GM19455 (cell line): ENCODE results near the gene KSR1.

Source experiments
- ATAC-seq: cut with Tn5 transposase; IDR thresholded peaks from one replicate; pipeline ENCODE4 v1.9.1; 2021; ENCODE audit not compliant: unreplicated experiment

The KSR1 gene

DNA sequence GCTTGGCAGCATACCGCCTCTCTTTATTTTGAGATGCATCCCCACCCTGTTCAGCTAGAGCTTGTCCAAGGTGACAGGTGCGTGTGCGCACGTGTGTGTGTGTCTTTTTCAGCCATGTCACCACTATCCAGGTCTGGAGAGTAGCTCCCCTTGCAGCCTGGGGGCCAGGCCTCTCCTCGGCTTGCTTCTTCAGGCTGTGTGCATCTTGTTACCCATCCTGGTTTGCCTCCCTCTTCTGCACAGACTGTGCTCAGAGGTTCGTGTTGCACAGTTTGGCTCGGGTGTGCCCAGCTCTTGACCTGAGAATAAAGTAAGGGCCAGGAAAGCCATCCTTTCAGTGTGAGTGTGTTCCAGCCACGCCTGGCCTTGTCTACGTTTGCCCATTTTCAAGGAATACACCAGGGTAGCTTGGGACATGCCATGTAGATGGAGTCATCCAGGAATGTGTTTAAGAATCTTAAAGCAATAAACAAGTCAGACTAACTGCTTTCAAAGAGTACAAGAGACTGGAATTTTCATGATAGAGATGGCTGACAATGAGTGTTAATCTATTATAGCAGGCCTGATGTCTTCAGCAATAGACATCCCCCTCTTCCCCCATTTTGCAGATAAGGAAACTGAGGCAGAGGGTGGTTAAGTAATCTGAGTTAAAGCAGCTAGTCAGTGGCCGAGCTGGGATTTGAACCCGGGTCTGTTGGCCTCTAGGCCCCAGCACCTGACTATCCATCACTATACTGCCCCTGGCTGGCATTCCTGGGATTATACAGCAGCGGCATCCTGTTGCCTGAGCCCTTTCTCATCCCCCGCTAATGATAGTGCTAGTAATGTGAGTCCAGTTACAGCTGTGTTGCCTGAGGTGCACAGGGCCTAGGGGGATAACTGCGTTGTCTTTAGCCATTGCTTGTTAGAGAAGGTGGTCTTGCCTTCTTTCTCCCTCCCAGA is 77.9 kb downstream of the KSR1 start:
- no peak for ATAC-seq

DNA sequence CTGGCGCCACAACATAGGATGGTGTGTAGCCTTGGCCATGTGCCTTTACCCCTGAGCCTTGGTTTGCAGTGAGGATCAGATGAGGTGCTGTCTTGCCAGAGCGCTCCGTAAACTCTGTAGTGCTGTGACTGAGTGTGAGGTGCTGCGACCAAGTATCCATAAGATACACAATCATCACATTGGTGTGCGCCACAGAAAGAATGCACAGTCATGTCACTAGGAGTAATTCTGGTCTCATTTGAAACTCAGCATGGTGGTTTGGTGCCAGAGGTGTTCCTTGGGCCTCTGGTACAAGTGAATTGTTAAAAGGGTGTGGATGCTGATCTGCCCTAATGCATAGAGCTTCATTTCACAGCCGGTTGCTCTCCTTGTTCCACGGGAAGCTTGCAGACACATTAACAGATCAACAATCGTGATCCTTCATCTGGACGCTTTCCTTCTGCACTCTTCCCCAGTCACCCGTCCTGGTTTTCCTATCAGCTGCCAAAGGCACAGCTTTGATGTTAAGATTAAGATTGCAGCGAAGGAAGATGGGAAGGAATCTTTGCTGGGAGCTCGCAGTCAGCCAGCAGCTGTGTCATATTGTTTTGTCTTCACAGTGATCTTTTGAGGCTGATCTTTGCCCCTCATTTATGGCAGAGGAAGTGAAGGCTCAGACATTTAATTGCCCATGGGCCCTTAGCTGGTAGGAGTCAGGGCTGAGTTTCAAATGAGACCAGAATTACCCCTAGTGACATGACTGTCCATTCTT is 79.1 kb downstream of the KSR1 start:
- ATAC-seq: no peak

DNA sequence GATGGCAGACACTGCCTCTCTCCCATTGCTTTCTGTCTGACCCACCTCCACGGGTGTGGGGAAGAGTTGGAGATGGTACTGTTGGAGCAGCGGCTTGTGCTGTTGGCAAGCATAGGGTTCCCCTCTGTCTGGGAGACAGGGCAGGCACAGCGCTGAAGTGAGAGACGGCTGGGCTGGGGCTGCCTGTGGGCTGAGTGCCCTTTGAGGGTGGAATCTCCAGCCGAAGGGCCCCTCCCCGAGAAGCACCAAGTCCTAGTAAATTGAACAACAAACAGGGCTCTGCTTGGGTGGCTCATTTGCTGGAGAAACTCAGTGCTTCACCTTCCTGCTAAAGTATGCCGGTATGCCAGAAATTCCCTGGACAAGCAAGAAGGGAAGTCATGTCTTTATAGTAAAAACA is 79.7 kb downstream of the KSR1 start:
- no peak for ATAC-seq

DNA sequence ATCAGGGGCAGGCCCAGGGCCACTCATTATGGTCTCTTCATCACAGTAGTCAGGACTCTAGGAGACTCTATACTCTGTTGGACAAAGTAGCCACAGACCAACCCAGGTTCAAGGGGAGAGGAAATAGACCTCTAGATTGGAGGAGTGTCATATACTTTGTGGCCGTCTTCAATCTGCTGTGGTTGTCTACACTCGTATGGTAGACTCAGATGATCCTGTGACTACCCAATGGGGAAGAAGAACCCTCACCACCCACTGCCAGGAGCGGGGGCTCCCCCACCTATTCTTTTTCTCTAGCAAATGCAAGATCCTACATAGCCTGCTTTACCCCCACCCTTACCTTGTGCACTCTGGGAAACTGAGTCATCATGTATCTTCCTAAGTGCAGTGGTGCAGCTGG is 80.5 kb downstream of the KSR1 start:
- no peak for ATAC-seq

DNA sequence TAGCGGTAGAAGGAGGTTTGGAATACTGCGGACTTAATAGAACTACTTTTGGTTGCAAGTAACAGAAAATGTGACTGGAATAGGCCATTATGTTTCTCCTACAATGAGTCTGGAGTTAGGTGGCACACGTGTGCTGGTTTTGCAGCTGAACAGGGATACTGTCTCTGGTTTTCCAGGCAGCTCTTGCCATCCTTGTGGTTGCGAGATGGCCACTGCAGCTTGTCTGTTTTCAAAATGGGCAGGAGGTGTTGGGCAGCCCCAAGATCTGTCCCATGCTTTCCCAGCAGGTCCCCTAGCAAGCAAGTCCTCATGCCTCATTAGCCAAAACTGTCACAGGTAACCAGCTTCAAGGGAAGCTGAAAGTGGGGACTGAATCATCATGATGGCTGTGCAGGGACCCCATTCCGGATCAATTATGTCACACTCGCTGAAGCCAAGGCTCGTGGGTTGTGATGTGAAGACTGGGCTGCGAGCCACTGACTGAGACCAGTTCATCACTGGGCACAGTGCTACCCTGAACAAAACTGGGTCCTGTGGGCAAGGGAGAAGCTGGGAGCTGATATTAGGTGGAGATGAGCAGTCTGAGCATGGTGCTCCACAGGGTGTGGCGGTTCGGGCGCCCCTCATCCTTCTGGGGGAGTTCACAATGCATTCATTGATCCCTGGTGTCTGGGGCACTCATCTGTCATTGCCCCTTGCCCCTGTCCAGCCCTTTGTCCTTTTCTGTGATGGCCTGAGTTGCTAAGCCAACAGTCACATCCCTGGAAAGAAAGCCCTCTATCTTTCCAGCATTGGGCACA is 82.1 kb downstream of the KSR1 start:
- no peak for ATAC-seq

DNA sequence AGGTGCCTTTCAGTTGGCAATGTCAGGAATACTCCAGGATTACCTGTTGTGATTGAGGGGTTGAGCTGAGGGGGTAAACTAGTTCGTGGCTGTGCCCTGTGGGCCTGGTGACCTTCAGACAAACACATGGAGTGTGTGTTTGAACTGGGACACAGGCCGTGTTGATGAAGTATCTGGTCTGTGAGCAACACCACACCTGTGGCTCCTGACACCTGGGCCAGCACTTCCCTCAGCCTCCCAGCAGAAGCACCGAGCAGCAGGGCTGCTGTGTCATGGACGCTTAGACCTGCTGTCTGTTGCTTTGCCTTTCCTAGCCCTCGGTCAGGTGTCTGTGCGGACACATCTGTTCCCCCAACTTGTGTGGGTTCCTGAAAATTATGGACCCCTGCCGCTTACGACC is 82.9 kb downstream of the KSR1 start:
- no peak for ATAC-seq

DNA sequence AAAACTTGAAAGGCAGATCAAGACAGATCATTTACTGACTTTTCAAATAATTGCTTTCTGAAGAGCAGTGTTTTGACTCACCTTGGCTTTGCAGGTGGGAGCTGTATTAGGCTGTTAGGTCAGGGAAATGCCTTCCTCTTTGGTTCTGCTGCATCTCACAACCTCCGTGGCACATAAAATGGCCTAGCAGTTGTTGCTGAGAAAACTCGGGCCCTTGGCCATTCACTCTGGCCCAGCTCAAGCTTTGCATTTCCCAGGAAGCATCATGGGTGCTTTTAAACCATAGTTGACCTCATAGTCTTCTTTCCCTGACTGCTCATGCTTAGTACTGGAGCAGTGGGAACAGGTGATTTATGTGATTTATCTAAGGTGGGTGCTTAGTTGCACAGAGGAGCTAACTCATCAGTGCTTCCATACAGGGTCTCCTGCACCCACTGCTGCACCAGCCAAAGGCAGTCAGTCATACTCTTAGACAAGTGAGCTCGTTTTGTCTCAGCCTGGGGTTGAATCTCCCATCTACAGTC is 83.6 kb downstream of the KSR1 start:
- ATAC-seq: no peak

DNA sequence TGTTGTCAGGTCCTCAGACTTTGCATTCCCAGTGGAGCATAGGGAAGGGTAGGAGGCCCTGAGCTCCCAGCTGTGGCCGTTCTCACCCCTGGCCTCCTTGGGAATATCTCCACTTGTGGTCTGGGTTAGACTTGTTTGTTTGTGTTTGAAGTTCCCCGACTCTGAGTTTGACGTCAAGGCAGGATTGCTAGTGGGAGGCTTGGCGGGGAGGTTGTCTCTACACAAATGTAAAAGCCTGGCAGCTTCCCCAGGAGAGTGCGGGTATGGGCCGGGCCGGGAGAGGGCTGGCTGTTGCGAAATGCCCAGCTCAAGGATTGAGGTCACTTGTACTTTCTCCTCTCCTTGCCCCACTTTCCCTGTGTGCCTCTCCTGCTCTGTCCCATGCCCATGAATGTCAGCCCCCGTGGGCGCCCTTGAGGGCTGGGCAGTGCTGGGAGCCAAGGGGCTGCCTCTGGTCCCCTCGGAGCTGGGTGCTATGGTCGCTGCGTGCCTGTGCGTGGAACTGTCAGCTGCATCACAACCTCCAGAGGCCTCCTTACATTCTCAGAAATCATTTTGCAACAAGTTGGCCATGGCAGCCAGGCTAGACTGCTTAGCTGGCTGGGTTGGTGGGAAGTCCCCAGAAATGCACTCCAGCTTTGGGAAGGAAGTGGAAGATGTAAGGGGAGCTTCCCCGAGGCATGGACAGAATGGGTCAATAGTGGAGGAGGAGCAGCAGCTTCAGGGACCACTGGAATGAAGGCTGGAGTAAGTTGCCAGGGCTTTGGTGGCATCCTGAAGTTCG is 84.3 kb downstream of the KSR1 start:
- ATAC-seq: no peak

DNA sequence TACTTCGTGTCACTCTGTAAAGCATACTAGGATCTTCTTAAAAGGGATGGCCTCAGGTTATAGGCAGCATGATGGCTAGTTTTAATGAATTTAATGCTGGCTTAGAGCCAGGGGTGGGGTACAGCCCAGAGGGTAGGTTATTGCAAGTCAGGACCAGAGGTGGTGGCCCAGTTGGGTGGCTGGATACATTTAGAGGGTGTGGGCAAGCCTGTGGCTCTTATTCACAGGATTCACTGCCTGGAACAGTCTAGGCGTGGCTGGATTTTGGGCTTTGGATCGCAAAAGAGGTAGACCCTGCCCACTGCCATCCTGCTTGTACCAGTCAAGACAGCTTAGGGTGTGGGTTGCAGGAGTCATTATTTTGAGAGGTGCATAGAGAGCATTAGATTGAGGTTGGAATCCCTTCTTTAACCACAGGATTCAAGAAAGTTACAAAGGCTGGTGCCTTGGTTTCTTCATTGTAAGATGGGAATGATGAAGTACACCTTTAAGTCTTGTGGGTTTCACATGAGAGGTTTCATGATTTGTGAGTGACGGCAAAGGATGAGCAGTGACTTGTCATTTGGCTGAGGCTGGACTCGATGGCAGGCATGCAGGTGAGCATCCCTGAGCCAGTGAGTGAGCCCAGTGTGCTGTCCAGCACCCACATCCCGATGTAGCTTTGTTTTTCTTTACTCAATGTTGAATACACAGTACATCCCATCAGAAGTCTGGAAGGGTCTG is 85.2 kb downstream of the KSR1 start:
- no peak for ATAC-seq

DNA sequence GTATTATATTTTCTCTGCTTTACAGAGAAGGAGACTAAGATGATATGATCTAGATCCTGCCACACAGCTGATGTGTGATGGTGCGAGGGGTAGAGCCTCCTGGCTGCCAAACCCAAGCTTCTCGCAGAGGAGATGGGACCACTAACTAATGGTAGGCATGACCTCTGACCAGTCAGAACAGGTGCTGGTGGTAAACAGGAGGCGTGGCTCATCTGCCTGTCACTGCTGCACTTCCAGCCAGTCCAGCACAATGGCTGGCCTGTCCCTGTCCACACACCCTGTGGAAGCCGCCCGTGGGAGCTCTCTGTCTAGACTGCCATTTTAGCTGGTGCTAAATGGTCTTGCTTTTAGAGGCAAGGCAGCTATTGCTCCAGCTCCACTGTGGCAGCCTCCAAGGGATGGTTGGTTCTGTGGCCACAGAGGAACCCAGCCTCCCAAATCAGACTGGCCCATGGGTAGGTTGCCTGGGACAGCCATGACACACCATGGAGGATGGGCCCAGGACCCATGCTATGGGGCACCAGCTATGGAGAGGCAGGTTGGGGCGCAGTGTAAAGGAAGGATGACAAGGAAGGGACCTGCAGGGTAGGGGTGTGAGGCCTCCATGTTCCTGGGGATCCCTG is 86.7 kb downstream of the KSR1 start:
- no peak for ATAC-seq

DNA sequence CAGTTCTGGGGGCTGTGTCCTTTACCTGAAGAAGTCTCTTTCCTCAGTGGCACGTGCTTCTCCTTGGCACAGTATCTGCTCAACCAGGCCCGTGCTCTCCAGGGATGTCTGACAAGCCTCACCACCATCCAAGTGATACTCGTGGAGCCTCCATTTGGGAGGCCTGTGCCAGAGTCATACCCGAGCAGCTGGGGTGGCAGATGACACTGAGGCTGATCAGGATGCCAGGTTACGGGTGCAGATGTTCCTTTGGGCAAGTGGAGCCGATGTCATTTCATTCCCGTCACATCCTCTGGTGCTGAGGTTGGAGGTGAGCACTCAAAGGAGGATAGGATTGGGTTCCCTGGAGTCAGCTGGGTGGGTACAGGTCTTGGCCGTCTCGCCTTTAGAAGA is 87.2 kb downstream of the KSR1 start:
- ATAC-seq: no peak

DNA sequence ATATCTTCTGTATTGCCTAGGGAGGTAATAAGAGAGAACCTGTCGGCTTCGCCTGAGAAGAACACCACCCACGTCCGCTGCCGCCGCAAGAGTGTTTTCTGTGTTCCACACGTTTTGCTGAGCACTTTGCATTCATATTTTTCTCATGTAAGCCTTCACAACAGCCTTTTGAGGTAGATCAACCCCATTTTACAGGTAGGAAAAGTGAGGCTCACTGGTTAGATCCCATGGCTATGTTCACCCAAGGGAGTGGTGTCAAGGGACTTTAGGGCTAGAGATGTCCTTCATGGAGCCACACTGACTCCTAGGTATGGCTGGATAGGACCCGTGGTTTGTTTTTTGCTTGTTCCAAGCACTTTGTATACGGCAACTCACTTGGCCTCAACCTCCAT is 87.7 kb downstream of the KSR1 start:
- ATAC-seq: no peak

DNA sequence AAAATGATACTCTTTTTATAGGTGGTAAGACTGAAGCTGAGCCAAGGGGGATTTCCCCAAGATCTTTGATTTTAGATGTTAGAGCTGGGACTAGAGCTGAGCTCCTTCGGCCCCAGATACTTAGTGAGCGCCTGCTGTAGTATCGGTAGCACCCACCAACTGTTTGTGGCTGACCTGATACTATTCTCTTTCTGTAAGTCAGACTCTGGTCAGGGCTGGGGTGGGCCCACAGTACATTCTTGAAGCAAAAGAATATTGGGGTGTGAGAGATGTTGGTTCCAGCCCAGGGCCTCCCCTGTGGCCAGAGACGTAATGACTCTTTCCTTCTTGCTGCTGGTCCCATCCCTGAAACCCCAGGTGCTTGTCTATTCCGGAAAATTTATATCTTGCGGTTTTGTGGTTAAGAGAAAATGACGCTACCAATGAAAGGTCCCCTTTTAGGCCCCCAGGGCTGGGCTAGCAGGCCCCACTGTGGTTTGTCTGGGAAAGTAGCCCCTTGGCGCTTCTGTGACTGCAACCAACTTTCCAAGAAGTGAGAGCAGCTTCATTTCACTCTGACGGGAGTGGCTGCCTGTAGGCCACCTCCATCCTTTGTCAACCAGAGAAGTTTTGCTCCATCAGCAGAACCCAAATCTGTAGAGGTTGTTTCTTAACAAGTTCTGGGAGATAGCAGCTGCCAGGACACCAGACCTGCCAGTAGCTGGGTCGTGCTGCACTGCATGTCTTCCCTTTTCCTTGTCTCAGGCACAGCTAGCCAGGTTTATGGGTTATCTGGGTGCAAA is 88.3 kb downstream of the KSR1 start:
- peak; percentile 84 for ATAC-seq

DNA sequence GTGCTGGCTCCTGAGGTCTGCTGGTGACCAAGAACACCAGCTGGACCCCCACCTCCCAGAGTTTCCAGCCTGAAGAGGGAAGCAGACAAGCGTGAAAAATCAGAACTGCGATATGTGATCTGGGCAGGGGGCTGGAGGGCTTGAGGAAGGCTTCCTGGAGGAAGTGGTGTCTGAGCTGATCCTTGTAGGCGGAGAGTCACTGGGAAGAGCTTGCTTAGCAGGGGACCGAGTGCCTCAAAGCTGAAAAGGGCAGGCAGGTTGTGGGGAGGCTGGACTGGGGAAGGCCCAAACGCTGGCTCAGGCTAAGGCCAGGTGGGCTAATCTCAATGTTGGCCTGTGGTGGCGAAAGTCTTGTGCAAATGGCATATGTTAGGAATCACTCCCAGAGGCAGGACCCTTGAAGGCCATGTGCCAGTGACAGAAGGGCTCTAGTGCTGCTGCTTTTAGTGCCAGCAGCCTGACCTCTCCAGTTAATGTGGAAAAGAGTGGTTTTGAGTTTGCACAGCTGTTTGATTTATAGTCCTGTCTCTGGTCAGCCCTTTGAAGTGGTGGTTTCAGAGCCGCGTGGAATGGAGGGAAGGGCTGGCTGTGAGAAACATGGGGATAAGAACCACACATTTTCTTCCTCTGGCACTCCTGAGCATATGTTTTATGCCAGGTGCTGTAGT is 89.4 kb downstream of the KSR1 start:
- no peak for ATAC-seq

DNA sequence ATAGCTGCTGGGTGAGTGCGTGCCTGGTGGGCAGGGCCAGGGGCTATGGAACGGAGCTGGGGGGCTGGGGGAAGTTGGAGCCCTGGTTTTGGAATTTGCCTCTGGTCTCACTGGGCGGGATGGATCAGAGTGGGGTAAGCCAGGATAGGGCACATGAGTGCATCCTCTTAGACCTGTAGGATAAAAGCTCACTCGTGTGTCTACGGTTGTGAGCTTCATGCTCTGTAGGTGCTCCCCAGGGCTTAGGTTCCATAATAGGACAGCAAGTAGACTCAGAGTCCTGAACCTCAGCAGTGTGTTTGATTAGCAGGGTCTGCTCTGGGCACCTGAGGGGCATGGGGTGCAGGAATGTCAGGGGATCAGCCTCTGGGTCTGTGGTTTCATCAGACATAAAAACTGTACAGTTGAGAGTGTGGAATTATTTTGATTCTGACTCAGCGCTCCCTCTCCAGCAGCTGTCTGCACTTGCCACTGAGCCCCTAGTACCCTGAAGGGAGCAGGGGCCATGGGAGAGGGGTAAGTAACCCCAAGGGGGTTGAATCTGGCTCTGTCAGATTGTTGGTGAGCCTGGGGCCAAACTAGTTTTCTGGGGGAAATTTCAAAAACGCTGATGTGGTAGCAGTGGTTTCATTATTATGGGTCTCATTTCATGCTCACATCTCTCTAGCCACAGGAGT is 90.5 kb downstream of the KSR1 start:
- no peak for ATAC-seq

DNA sequence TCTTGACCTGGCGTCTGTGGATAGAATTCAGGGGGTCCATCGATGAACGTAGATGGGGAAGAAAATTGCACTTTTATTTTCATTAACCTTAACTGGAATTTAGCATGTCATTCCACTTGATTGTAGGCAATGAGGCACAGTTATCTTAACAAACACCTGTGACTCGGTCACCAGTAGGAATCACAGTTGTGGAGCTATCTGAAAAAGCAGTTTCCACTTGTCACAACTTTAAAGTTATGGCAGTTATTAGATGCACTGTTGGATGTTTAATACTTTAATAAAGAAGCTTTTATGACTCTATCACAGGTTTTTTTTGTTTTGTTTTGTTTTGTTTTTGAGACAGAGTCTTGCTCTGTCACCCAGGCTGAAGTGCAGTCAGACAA is 91.0 kb downstream of the KSR1 start:
- ATAC-seq: no peak

DNA sequence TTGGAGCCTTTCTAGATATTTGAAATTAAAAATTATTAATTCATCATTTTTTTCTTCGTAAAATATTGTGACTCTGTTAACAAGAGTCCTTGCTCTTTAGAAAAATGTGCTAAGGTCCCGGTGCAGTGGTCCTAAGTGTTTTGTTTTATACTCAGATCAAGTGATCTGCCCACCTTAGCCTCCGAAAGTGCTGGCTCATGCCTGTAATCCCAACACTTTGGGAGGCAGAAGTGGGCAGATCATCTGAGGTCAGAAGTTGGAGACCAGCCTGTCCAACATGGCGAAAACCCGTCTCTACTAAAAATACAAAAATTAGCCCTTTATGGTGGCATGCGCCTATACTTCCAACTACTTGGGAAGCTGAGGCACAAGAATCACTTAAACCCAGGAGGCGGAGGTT is 92.1 kb downstream of the KSR1 start:
- no peak for ATAC-seq
